ENCODE data around the gene CARS2. TPM values are rescaled to one million over a fixed set of nuclear protein-coding genes. Genes with fewer than 3 reads are reported as not detected.

CARS2 gene
- total RNA-seq, 1 experiment from 2014 or later, result 41.9 TPM

- Histone ChIP-seq H3K56ac (ENCODE audit: insufficient read length, low read depth, low read length) (no peak overlapping the region), H3K4ac (ENCODE audit: low read depth, low read length) (no peak overlapping the region), H2AK5ac (ENCODE audit: insufficient read length, low read length) (no peak overlapping the region), H2BK20ac (ENCODE audit: low read depth, low read length, poor library complexity, severe bottlenecking) (no peak overlapping the region), H4K20me1 (ENCODE audit: control insufficient read depth, insufficient read depth, insufficient read length) (no peaks in the 10 kb centered on the region), H4K8ac (replicated peaks; ENCODE audit: insufficient read length, low read depth, low read length) (no peak overlapping the region), H3K79me1 (ENCODE audit: insufficient read depth, low read depth, low read length, poor library complexity, severe bottlenecking) (no peaks in the 10 kb centered on the region), H4K91ac (ENCODE audit: insufficient read length, low read depth, low read length) (no peak overlapping the region), H2BK5ac (ENCODE audit: insufficient read length, low read length) (no peak overlapping the region), H2BK15ac (ENCODE audit: low read depth, low read length) (no peak overlapping the region), H2AFZ (ENCODE audit: low read length) (no peak overlapping the region), H3T11ph (ENCODE audit: low read length) (no peak overlapping the region), H2BK120ac (ENCODE audit: low read depth, low read length, poor library complexity, severe bottlenecking) (no peak overlapping the region), H3K23me2 (ENCODE audit: insufficient read length, low read depth, low read length, poor library complexity, severe bottlenecking) (no peaks in the 10 kb centered on the region), H3K4me1 (ENCODE audit: insufficient read depth, low read length) (no peaks in the 10 kb centered on the region), H3K14ac (ENCODE audit: insufficient read depth, low read length) (no peak overlapping the region), H3K4me2 (ENCODE audit: insufficient read depth, insufficient read length, low read length) (no peak overlapping the region), H3K27me3 (ENCODE audit: insufficient read depth, low read length) (no peaks in the 10 kb centered on the region), H3K9ac (ENCODE audit: extremely low read depth, insufficient read length, low read length) (no peak overlapping the region), H3K9me3 (ENCODE audit: control insufficient read depth, low read depth, low read length) (no peaks in the 10 kb centered on the region), H4K5ac (ENCODE audit: insufficient read length, low read depth, low read length) (no peak overlapping the region), H3K18ac (ENCODE audit: insufficient read length, low read depth, low read length) (no peak overlapping the region), H3K23ac (ENCODE audit: insufficient read length, low read depth, low read length) (no peak overlapping the region), H2BK12ac (ENCODE audit: insufficient read length, low read depth, low read length) (no peak overlapping the region), H3K27ac (ENCODE audit: insufficient read length, low read depth, low read length) (no peak overlapping the region), H3K79me2 (ENCODE audit: insufficient read depth, low read length) (no peaks in the 10 kb centered on the region)
- Mint-ChIP-seq H3K4me1 (no peaks in the 10 kb centered on the region), H3K36me3 (ENCODE audit: insufficient read depth in 1 of 3, low read depth in 3 of 3) (peaks cover 27 to 78% (median 71%) of the 10 kb centered on the region in 3 experiments), H3K27ac (no peak overlapping the region), H3K4me3 (no peak overlapping the region), H3K9me3 (no peaks in the 10 kb centered on the region), H3K27me3 (ENCODE audit: low read depth) (no peaks in the 10 kb centered on the region)
- no CpG with 5 or more reads among the region's 6 CpGs for WGBS (ENCODE audit: extremely low coverage, insufficient read length, low lambda C conversion rate)
- DNase-seq, result no peak
- TF ChIP-seq CTCF (conservative IDR thresholded peaks at IDR 0.05), result no peak
These were observed 68.2 kb downstream of the CARS2 start for GRCh38 chr13:110637747-110638146.
